ENCODE measurements around the gene SLC25A21.
A peak's percentile ranks its signal among the peaks of the same experiment; 100 is the strongest.
"Not testable (repeated sequence)": the region's sequence is repeated elsewhere in the genome, so short reads cannot be mapped to it uniquely, and the experiment has no call there.

SLC25A21 gene

GRCh38 chr14:37210448-37210847, 38.0 kb upstream of the SLC25A21 start:
- no peak overlapping the region for H4K91ac ChIP-seq (ENCODE audit: low read depth, low read length, poor library complexity)
- no peak overlapping the region for H3K4ac ChIP-seq (ENCODE audit: low read length)
- H2BK15ac ChIP-seq (ENCODE audit: low read length), result no peak overlapping the region
- H3K27ac ChIP-seq (replicated peaks; ENCODE audit: low read length), result no peak overlapping the region
- no peak overlapping the region for H4K8ac ChIP-seq (ENCODE audit: low read depth, low read length)
- H3K4me2 ChIP-seq (ENCODE audit: insufficient read depth, low read length, poor library complexity, severe bottlenecking), result no peak overlapping the region
- H2BK12ac ChIP-seq (ENCODE audit: low read length), result no peak overlapping the region
- no peak overlapping the region for H3K23ac ChIP-seq (ENCODE audit: low read depth, low read length, poor library complexity)
- peaks cover 14 to 22% of the 10 kb centered on the region in 2 donors for H3K9me3 ChIP-seq (replicated peaks in 1 of 2; ENCODE audit: control insufficient read depth in 2 of 2, insufficient read depth in 1 of 2, low read depth in 1 of 2, low read length in 2 of 2)
- H2AK5ac ChIP-seq (ENCODE audit: low read depth, low read length), result no peak overlapping the region
- WGBS, 2 donors (ENCODE audit: extremely low coverage in 2 of 2, insufficient read length in 2 of 2, insufficient replicate concordance in 1 of 2), result no CpG with 5 or more reads among the region's 6 CpGs
- DNase-seq (ENCODE audit: low spot score), result no peak
- peaks cover 0 to 5% of the 10 kb centered on the region in 2 donors for H3K36me3 ChIP-seq (replicated peaks in 1 of 2; ENCODE audit: control insufficient read depth in 2 of 2, insufficient read depth in 2 of 2, low read length in 2 of 2)
- H2BK120ac ChIP-seq (ENCODE audit: low read depth, low read length), result no peak overlapping the region
- H3K4me3 ChIP-seq (ENCODE audit: low read length in 2 of 2), result no peak overlapping the region
- H3K27me3 ChIP-seq (ENCODE audit: control insufficient read depth in 3 of 3, insufficient read depth in 3 of 3, low read depth in 1 of 3, low read length in 3 of 3), result no peaks in the 10 kb centered on the region
- H3K18ac ChIP-seq (ENCODE audit: low read length), result no peak overlapping the region
- H3K14ac ChIP-seq (ENCODE audit: low read length), result no peak overlapping the region
- no peaks in the 10 kb centered on the region for H3K4me1 ChIP-seq (ENCODE audit: control insufficient read depth in 2 of 2, insufficient read depth in 1 of 2, low read depth in 1 of 2, low read length in 2 of 2)
- no peak overlapping the region for H2AFZ ChIP-seq (ENCODE audit: low read length)
- peaks cover 2% of the 10 kb centered on the region for H3K79me1 ChIP-seq (ENCODE audit: low read depth, low read length)
- H3K9ac ChIP-seq (ENCODE audit: low read depth, low read length, poor library complexity), result no peak overlapping the region
- no peak overlapping the region for H2BK5ac ChIP-seq (ENCODE audit: low read length)

- WGBS, 2 donors (ENCODE audit: extremely low coverage in 2 of 2, insufficient read length in 2 of 2, insufficient replicate concordance in 1 of 2), result no CpG with 5 or more reads among the region's 2 CpGs
- H3K4me1 ChIP-seq (ENCODE audit: control insufficient read depth in 2 of 2, insufficient read depth in 1 of 2, low read depth in 1 of 2, low read length in 2 of 2); H3K27ac ChIP-seq (replicated peaks; ENCODE audit: low read length); H2BK15ac ChIP-seq (ENCODE audit: low read length); H3K4me2 ChIP-seq (ENCODE audit: insufficient read depth, low read length, poor library complexity, severe bottlenecking); H2AFZ ChIP-seq (ENCODE audit: low read length); H3K27me3 ChIP-seq (ENCODE audit: control insufficient read depth in 3 of 3, insufficient read depth in 3 of 3, low read depth in 1 of 3, low read length in 3 of 3); H3K14ac ChIP-seq (ENCODE audit: low read length); H3K36me3 ChIP-seq (replicated peaks in 1 of 2; ENCODE audit: control insufficient read depth in 2 of 2, insufficient read depth in 2 of 2, low read length in 2 of 2); DNase-seq (ENCODE audit: low spot score); H3K4ac ChIP-seq (ENCODE audit: low read length); H2AK5ac ChIP-seq (ENCODE audit: low read depth, low read length); H3K4me3 ChIP-seq (ENCODE audit: low read length in 2 of 2); H4K8ac ChIP-seq (ENCODE audit: low read depth, low read length); H2BK5ac ChIP-seq (ENCODE audit: low read length); H2BK12ac ChIP-seq (ENCODE audit: low read length); H3K18ac ChIP-seq (ENCODE audit: low read length); H3K9ac ChIP-seq (ENCODE audit: low read depth, low read length, poor library complexity); H4K91ac ChIP-seq (ENCODE audit: low read depth, low read length, poor library complexity); H3K23ac ChIP-seq (ENCODE audit: low read depth, low read length, poor library complexity); H3K79me1 ChIP-seq (ENCODE audit: low read depth, low read length); H2BK120ac ChIP-seq (ENCODE audit: low read depth, low read length): not testable (repeated sequence)
- peaks cover 14 to 22% of the 10 kb centered on the region in 2 donors for H3K9me3 ChIP-seq (replicated peaks in 1 of 2; ENCODE audit: control insufficient read depth in 2 of 2, insufficient read depth in 1 of 2, low read depth in 1 of 2, low read length in 2 of 2)
Measured at GRCh38 chr14:37209617-37210016, 37.2 kb upstream of the SLC25A21 start.

- not testable (repeated sequence) for H2BK120ac ChIP-seq (ENCODE audit: low read depth, low read length); H3K27me3 ChIP-seq (ENCODE audit: control insufficient read depth in 3 of 3, insufficient read depth in 3 of 3, low read depth in 1 of 3, low read length in 3 of 3); H2AFZ ChIP-seq (ENCODE audit: low read length); H3K18ac ChIP-seq (ENCODE audit: low read length); H3K4ac ChIP-seq (ENCODE audit: low read length); H4K91ac ChIP-seq (ENCODE audit: low read depth, low read length, poor library complexity); H2BK12ac ChIP-seq (ENCODE audit: low read length); H2AK5ac ChIP-seq (ENCODE audit: low read depth, low read length); H2BK15ac ChIP-seq (ENCODE audit: low read length); H3K79me1 ChIP-seq (ENCODE audit: low read depth, low read length); H3K4me1 ChIP-seq (ENCODE audit: control insufficient read depth in 2 of 2, insufficient read depth in 1 of 2, low read depth in 1 of 2, low read length in 2 of 2); H3K4me2 ChIP-seq (ENCODE audit: insufficient read depth, low read length, poor library complexity, severe bottlenecking); DNase-seq (ENCODE audit: low spot score); H3K23ac ChIP-seq (ENCODE audit: low read depth, low read length, poor library complexity); H4K8ac ChIP-seq (ENCODE audit: low read depth, low read length); H2BK5ac ChIP-seq (ENCODE audit: low read length); H3K27ac ChIP-seq (replicated peaks; ENCODE audit: low read length); H3K9ac ChIP-seq (ENCODE audit: low read depth, low read length, poor library complexity); H3K36me3 ChIP-seq (replicated peaks in 1 of 2; ENCODE audit: control insufficient read depth in 2 of 2, insufficient read depth in 2 of 2, low read length in 2 of 2); H3K14ac ChIP-seq (ENCODE audit: low read length)
- no CpG with 5 or more reads among the region's 7 CpGs for WGBS, 2 donors (ENCODE audit: extremely low coverage in 2 of 2, insufficient read length in 2 of 2, insufficient replicate concordance in 1 of 2)
- Histone ChIP-seq H3K9me3 (replicated peaks in 1 of 2; ENCODE audit: control insufficient read depth in 2 of 2, insufficient read depth in 1 of 2, low read depth in 1 of 2, low read length in 2 of 2) (peaks cover 8 to 22% of the 10 kb centered on the region in 2 donors), H3K4me3 (ENCODE audit: low read length in 2 of 2) (peak overlapping the region in 1 of 2 donors; percentile 52)
Measured at GRCh38 chr14:37205623-37206605, 33.5 kb upstream of the SLC25A21 start.

GRCh38 chr14:37203423-37203822, 31.0 kb upstream of the SLC25A21 start:
- H2BK12ac ChIP-seq (ENCODE audit: low read length), result no peak overlapping the region
- no peak overlapping the region for H3K18ac ChIP-seq (ENCODE audit: low read length)
- H2BK5ac ChIP-seq (ENCODE audit: low read length), result no peak overlapping the region
- no peaks in the 10 kb centered on the region for H3K79me1 ChIP-seq (ENCODE audit: low read depth, low read length)
- H4K8ac ChIP-seq (ENCODE audit: low read depth, low read length), result no peak overlapping the region
- H2AK5ac ChIP-seq (ENCODE audit: low read depth, low read length), result no peak overlapping the region
- no peak overlapping the region for H3K4me3 ChIP-seq (ENCODE audit: low read length in 2 of 2)
- no peak overlapping the region for H3K4ac ChIP-seq (ENCODE audit: low read length)
- DNase-seq (ENCODE audit: low spot score), result no peak
- peaks cover 1 to 4% of the 10 kb centered on the region in 2 donors for H3K4me1 ChIP-seq (ENCODE audit: control insufficient read depth in 2 of 2, insufficient read depth in 1 of 2, low read depth in 1 of 2, low read length in 2 of 2)
- no peak overlapping the region for H3K14ac ChIP-seq (ENCODE audit: low read length)
- no peak overlapping the region for H2AFZ ChIP-seq (ENCODE audit: low read length)
- H3K27me3 ChIP-seq (ENCODE audit: control insufficient read depth in 3 of 3, insufficient read depth in 3 of 3, low read depth in 1 of 3, low read length in 3 of 3), result no peaks in the 10 kb centered on the region
- no peak overlapping the region for H3K9ac ChIP-seq (ENCODE audit: low read depth, low read length, poor library complexity)
- H2BK15ac ChIP-seq (ENCODE audit: low read length), result no peak overlapping the region
- no peak overlapping the region for H3K4me2 ChIP-seq (ENCODE audit: insufficient read depth, low read length, poor library complexity, severe bottlenecking)
- H4K91ac ChIP-seq (ENCODE audit: low read depth, low read length, poor library complexity), result no peak overlapping the region
- H3K23ac ChIP-seq (ENCODE audit: low read depth, low read length, poor library complexity), result no peak overlapping the region
- no peak overlapping the region for H3K27ac ChIP-seq (replicated peaks; ENCODE audit: low read length)
- peaks cover 5 to 20% of the 10 kb centered on the region in 2 donors for H3K9me3 ChIP-seq (replicated peaks in 1 of 2; ENCODE audit: control insufficient read depth in 2 of 2, insufficient read depth in 1 of 2, low read depth in 1 of 2, low read length in 2 of 2)
- no CpG with 5 or more reads among the region's 1 CpG for WGBS, 2 donors (ENCODE audit: extremely low coverage in 2 of 2, insufficient read length in 2 of 2, insufficient replicate concordance in 1 of 2)
- H2BK120ac ChIP-seq (ENCODE audit: low read depth, low read length), result no peak overlapping the region
- H3K36me3 ChIP-seq (replicated peaks in 1 of 2; ENCODE audit: control insufficient read depth in 2 of 2, insufficient read depth in 2 of 2, low read length in 2 of 2), result no peaks in the 10 kb centered on the region

All from neuronal stem cell (in vitro differentiated cells).